ENCODE results near the gene ZNF710. TPM values are rescaled to one million over a fixed set of nuclear protein-coding genes. Genes with fewer than 3 reads are reported as not detected.

The ZNF710 gene
- total RNA-seq, 1 experiment from 2014 or later = 10.0 TPM

DNA sequence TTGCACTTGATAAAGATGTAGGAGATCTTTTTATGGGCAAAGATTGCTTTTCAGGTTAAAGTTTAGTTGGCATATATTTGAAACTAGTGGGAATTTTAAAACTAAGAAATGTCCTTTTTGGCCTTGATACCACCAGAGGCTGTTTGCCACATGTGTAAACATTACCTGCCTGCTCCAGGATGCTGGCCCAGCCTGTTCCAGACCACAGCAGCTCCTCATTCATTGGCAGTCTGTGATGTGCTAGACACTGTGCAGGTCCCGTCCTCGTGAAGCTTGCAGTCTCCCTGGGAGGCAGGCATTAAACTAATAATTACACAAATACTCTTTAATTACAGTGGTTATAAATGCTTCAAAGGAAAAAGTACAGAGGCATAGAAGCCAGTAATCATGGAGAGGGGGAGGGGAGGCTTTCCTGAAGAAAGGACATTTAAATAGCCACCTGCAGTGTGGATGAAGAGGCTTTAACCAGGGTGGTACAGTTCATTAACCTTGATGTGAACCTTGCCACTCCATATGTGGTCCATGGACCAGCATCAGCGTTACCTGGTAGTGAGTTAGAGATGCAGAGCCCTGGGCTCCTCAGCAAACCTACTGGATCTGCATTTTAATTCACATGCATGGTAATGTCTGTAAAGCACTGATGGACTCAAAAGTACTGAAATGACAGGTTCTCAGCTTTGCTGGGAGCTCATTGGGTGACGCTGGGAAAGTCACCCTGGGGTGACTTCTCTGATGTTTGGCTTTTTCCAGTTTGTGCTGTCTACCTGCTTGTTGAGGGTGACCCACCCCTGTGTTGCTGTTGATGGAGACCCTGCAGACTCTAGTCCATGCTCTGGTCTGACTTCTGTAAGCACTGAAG, 5.3 kb downstream of the ZNF710 start:
- no peak overlapping the region for H3K4me2 ChIP-seq (ENCODE audit: low read length)
- ATAC-seq (no peak), DNase-seq (ENCODE audit: low read depth, low spot score) (no peak)
- RAD21 ChIA-PET (ENCODE audit: low non-redundant PET in 1 of 2, low total read pairs in 2 of 2, uncharacterized antibody in 2 of 2, unreplicated experiment in 2 of 2) = no interaction called here
- TF ChIP-seq TCF7L2 (IDR thresholded peaks at IDR 0.05; ENCODE audit: borderline replicate concordance, extremely low read depth, insufficient read depth, insufficient read length) (no peak), FOSL1 (IDR thresholded peaks at IDR 0.05; ENCODE audit: low read depth) (no peak), SIN3A (IDR thresholded peaks at IDR 0.05; ENCODE audit: low read depth) (no peak), POLR2A (IDR thresholded peaks at IDR 0.05; ENCODE audit: borderline replicate concordance, extremely low read depth, insufficient read depth, insufficient read length) (no peak), RAD21 (IDR thresholded peaks at IDR 0.05; ENCODE audit: low read depth) (no peak), SRF (IDR thresholded peaks at IDR 0.05; ENCODE audit: low read depth) (no peak), MAX (IDR thresholded peaks at IDR 0.05) (no peak), CEBPB (IDR thresholded peaks at IDR 0.05; ENCODE audit: low read depth) (no peak), EGR1 (IDR thresholded peaks at IDR 0.05; ENCODE audit: low read depth) (no peak), ZFX (IDR thresholded peaks at IDR 0.05) (no peak), YY1 (IDR thresholded peaks at IDR 0.05; ENCODE audit: extremely low read depth, insufficient replicate concordance, low read depth, low read length) (no peak)
- TF ChIP-seq, protein P1, sequence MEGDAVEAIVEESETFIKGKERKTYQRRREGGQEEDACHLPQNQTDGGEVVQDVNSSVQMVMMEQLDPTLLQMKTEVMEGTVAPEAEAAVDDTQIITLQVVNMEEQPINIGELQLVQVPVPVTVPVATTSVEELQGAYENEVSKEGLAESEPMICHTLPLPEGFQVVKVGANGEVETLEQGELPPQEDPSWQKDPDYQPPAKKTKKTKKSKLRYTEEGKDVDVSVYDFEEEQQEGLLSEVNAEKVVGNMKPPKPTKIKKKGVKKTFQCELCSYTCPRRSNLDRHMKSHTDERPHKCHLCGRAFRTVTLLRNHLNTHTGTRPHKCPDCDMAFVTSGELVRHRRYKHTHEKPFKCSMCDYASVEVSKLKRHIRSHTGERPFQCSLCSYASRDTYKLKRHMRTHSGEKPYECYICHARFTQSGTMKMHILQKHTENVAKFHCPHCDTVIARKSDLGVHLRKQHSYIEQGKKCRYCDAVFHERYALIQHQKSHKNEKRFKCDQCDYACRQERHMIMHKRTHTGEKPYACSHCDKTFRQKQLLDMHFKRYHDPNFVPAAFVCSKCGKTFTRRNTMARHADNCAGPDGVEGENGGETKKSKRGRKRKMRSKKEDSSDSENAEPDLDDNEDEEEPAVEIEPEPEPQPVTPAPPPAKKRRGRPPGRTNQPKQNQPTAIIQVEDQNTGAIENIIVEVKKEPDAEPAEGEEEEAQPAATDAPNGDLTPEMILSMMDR (IDR thresholded peaks at IDR 0.05 in 2 of 3, conservative IDR thresholded peaks at IDR 0.05 in 1 of 3; ENCODE audit: borderline replicate concordance in 1 of 3, insufficient read depth in 1 of 3, low read depth in 2 of 3, low read length in 2 of 3) = no peak
- TF ChIP-seq, protein P2, sequence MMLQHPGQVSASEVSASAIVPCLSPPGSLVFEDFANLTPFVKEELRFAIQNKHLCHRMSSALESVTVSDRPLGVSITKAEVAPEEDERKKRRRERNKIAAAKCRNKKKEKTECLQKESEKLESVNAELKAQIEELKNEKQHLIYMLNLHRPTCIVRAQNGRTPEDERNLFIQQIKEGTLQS (IDR thresholded peaks at IDR 0.05) = no peak
- TF ChIP-seq, protein P3, sequence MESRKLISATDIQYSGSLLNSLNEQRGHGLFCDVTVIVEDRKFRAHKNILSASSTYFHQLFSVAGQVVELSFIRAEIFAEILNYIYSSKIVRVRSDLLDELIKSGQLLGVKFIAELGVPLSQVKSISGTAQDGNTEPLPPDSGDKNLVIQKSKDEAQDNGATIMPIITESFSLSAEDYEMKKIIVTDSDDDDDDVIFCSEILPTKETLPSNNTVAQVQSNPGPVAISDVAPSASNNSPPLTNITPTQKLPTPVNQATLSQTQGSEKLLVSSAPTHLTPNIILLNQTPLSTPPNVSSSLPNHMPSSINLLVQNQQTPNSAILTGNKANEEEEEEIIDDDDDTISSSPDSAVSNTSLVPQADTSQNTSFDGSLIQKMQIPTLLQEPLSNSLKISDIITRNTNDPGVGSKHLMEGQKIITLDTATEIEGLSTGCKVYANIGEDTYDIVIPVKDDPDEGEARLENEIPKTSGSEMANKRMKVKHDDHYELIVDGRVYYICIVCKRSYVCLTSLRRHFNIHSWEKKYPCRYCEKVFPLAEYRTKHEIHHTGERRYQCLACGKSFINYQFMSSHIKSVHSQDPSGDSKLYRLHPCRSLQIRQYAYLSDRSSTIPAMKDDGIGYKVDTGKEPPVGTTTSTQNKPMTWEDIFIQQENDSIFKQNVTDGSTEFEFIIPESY (IDR thresholded peaks at IDR 0.05; ENCODE audit: extremely low read depth, insufficient replicate concordance, low read length) = no peak
- BruUV-seq (replicated peaks) = no TSS peak
- no peak overlapping the region for H2AFZ ChIP-seq (ENCODE audit: low read depth, low read length, poor library complexity, severe bottlenecking)
- H3K27ac ChIP-seq (ENCODE audit: low read depth, low read length) = no peak overlapping the region
- CTCF ChIA-PET = no interaction called here
- H3K9me3 ChIP-seq (ENCODE audit: control insufficient read depth in 1 of 2, insufficient read depth in 1 of 2, low read depth in 1 of 2, low read length in 2 of 2) = peaks cover under 1 to 3% of the 10 kb centered on the region in 2 experiments; a peak in 2 of 4 replicates
- peaks cover 30% of the 10 kb centered on the region for H3K79me2 ChIP-seq (ENCODE audit: insufficient read depth, low read length)
- peaks cover 27 to 46% of the 10 kb centered on the region in 2 experiments for H3K4me1 ChIP-seq (ENCODE audit: control insufficient read depth in 1 of 2, insufficient read depth in 2 of 2, low read length in 2 of 2)
- no peaks in the 10 kb centered on the region for H3K27me3 ChIP-seq (ENCODE audit: insufficient read depth, low read length)
- intact Hi-C loops (cut with micrococcal nuclease) = no loop called here
- H3K4me3 ChIP-seq (replicated peaks in 1 of 2; ENCODE audit: low read depth in 1 of 2, low read length in 2 of 2) = no peak overlapping the region
- no peaks in the 10 kb centered on the region for H3K36me3 ChIP-seq (ENCODE audit: control insufficient read depth in 1 of 2, insufficient read depth in 2 of 2, low read length in 2 of 2)
- POLR2A ChIA-PET = no interaction called here
- H3K9ac ChIP-seq (ENCODE audit: low read length) = no peak overlapping the region
- H4K20me1 ChIP-seq (ENCODE audit: insufficient read depth) = no peaks in the 10 kb centered on the region
- no peaks in the 10 kb centered on the region for H3K9me2 ChIP-seq (ENCODE audit: insufficient read depth)
